ENCODE results near the gene VMAC.
"Not testable (repeated sequence)": the region's sequence is repeated elsewhere in the genome, so short reads cannot be mapped to it uniquely, and the experiment has no call there.

VMAC gene

GRCh38 chr19:5882421-5882968 lies 22.2 kb upstream of the VMAC start:
- Histone ChIP-seq H3K27me3 (replicated peaks; ENCODE audit: control insufficient read depth, insufficient read depth, low read length) (no peaks in the 10 kb centered on the region), H3K36me3 (ENCODE audit: control insufficient read depth, insufficient read depth, low read length) (no peaks in the 10 kb centered on the region), H3K4me3 (replicated peaks; ENCODE audit: low read depth, low read length) (no peak overlapping the region)
- TF ChIP-seq CTCF (IDR thresholded peaks at IDR 0.05; ENCODE audit: insufficient read depth, low read length, poor library complexity, severe bottlenecking) = no peak
- no peak for DNase-seq (ENCODE audit: extremely low read depth, insufficient read length)

- not testable (repeated sequence) for H3K36me3 ChIP-seq (ENCODE audit: control insufficient read depth, insufficient read depth, low read length); H3K4me3 ChIP-seq (replicated peaks; ENCODE audit: low read depth, low read length); DNase-seq (ENCODE audit: extremely low read depth, insufficient read length); H3K27me3 ChIP-seq (replicated peaks; ENCODE audit: control insufficient read depth, insufficient read depth, low read length)
Observed at GRCh38 chr19:5883157-5883873, 21.4 kb upstream of the VMAC start.

- not testable (repeated sequence) for DNase-seq (ENCODE audit: extremely low read depth, insufficient read length); H3K4me3 ChIP-seq (replicated peaks; ENCODE audit: low read depth, low read length); H3K27me3 ChIP-seq (replicated peaks; ENCODE audit: control insufficient read depth, insufficient read depth, low read length); H3K36me3 ChIP-seq (ENCODE audit: control insufficient read depth, insufficient read depth, low read length)
Observed at GRCh38 chr19:5884065-5884811, 20.4 kb upstream of the VMAC start.

GRCh38 chr19:5889288-5889971 lies 15.2 kb upstream of the VMAC start:
- no peak for TF ChIP-seq CTCF (IDR thresholded peaks at IDR 0.05; ENCODE audit: insufficient read depth, low read length, poor library complexity, severe bottlenecking)
- H3K4me3 ChIP-seq (replicated peaks; ENCODE audit: low read depth, low read length) = no peak overlapping the region

GRCh38 chr19:5890099-5890498 lies 14.6 kb upstream of the VMAC start:
- no peak for TF ChIP-seq CTCF (IDR thresholded peaks at IDR 0.05; ENCODE audit: insufficient read depth, low read length, poor library complexity, severe bottlenecking)
- H3K27me3 ChIP-seq (replicated peaks; ENCODE audit: control insufficient read depth, insufficient read depth, low read length) = no peaks in the 10 kb centered on the region
- H3K36me3 ChIP-seq (ENCODE audit: control insufficient read depth, insufficient read depth, low read length) = peaks cover 1% of the 10 kb centered on the region
- DNase-seq (ENCODE audit: extremely low read depth, insufficient read length) = no peak
- no peak overlapping the region for H3K4me3 ChIP-seq (replicated peaks; ENCODE audit: low read depth, low read length)

More at GRCh38 chr19:5889288-5889971, 15.2 kb upstream of the VMAC start:
- no peak for DNase-seq (ENCODE audit: extremely low read depth, insufficient read length)
- H3K27me3 ChIP-seq (replicated peaks; ENCODE audit: control insufficient read depth, insufficient read depth, low read length) = no peaks in the 10 kb centered on the region
- H3K36me3 ChIP-seq (ENCODE audit: control insufficient read depth, insufficient read depth, low read length) = no peaks in the 10 kb centered on the region

GRCh38 chr19:5891572-5891937 lies 13.1 kb upstream of the VMAC start:
- TF ChIP-seq CTCF (IDR thresholded peaks at IDR 0.05; ENCODE audit: insufficient read depth, low read length, poor library complexity, severe bottlenecking) = no peak
- Histone ChIP-seq H3K27me3 (replicated peaks; ENCODE audit: control insufficient read depth, insufficient read depth, low read length) (no peaks in the 10 kb centered on the region), H3K36me3 (ENCODE audit: control insufficient read depth, insufficient read depth, low read length) (peaks cover 5% of the 10 kb centered on the region), H3K4me3 (replicated peaks; ENCODE audit: low read depth, low read length) (no peak overlapping the region)
- no peak for DNase-seq (ENCODE audit: extremely low read depth, insufficient read length)
